AG04449 (cell line): ENCODE data around the gene WWC2.

Experiments used
- CTCF ChIA-PET: fragments of 350-600 bp; formaldehyde crosslinking; extraction: SDS; loops from one replicate; lab custom pipeline; 2021; ENCODE audit warnings: antibody characterized with exemption; lab: Yijun Ruan, JAX
- POLR2A ChIA-PET: fragments of 400-600, 350-600 bp; formaldehyde crosslinking; extraction: SDS; loops from one replicate; lab custom pipeline; 2020; ENCODE audit warnings: antibody characterized with exemption, inconsistent platforms; lab: Yijun Ruan, JAX
- DNase-seq: peaks from one replicate; pipeline ENCODE4 v3.0.0-alpha.2; 2010; ENCODE audit warnings: low read depth, low spot score
- H3K4me3 ChIP-seq: 2 replicates; pipeline ENCODE4 v1.5.1; 2011; ENCODE audit warnings: low read depth, mild to moderate bottlenecking, control low read depth, low read length
- CTCF ChIP-seq: IDR thresholded peaks from one replicate; pipeline ENCODE4 v1.5.1; 2011; ENCODE audit warnings: mild to moderate bottlenecking, moderate library complexity, low read length, control low read depth, inconsistent platforms; ENCODE audit not compliant: insufficient read depth; ENCODE audit errors: missing control alignments

The WWC2 gene

GRCh38 chr4:183202523-183202922 is 103.5 kb downstream of the WWC2 start:
- CTCF ChIA-PET = no interaction called here
- no peak for DNase-seq
- TF ChIP-seq CTCF = no peak
- no peak overlapping the region for H3K4me3 ChIP-seq
- POLR2A ChIA-PET = interaction anchor here (0.8 kb wide), 1 partner anchor 104 kb away, joined by 3 read pairs; the partner anchor contains the start of gene WWC2

GRCh38 chr4:183204793-183205192 is 105.7 kb downstream of the WWC2 start:
- no peak for DNase-seq
- ChIA-PET CTCF (interaction anchor here (1.1 to 2.1 kb wide), 2 partner anchors 9 to 11 kb away, joined by 3 to 5 read pairs; no protein-coding TSS in a partner anchor), POLR2A (interaction anchor here (0.6 kb wide), 1 partner anchor 24 kb away, joined by 3 read pairs; no protein-coding TSS in a partner anchor)
- H3K4me3 ChIP-seq = no peak overlapping the region
- no peak for TF ChIP-seq CTCF

- ChIA-PET POLR2A (interaction anchor here (0.6 kb wide), 1 partner anchor 25 kb away, joined by 3 read pairs; no protein-coding TSS in a partner anchor), CTCF (interaction anchor here (1.1 to 2.1 kb wide), 2 partner anchors 9 to 11 kb away, joined by 3 to 5 read pairs; no protein-coding TSS in a partner anchor)
- no peak overlapping the region for H3K4me3 ChIP-seq
- DNase-seq = no peak
- no peak for TF ChIP-seq CTCF
These were observed 106.1 kb downstream of the WWC2 start for GRCh38 chr4:183205193-183205592.

GRCh38 chr4:183205709-183206108 is 106.7 kb downstream of the WWC2 start:
- H3K4me3 ChIP-seq = no peak overlapping the region
- no peak for TF ChIP-seq CTCF
- ChIA-PET POLR2A (no interaction called here), CTCF (no interaction called here)
- no peak for DNase-seq

- DNase-seq = no peak
- no peak for TF ChIP-seq CTCF
- CTCF ChIA-PET = interaction anchor here (0.8 kb wide), 1 partner anchor 11 kb away, joined by 3 read pairs; no protein-coding TSS in a partner anchor
- POLR2A ChIA-PET = interaction anchor here (0.7 kb wide), 1 partner anchor 11 kb away, joined by 3 read pairs; no protein-coding TSS in a partner anchor
- no peak overlapping the region for H3K4me3 ChIP-seq
These were observed 112.5 kb downstream of the WWC2 start for GRCh38 chr4:183211533-183211932.

GRCh38 chr4:183213996-183214395 is 114.9 kb downstream of the WWC2 start:
- ChIA-PET POLR2A (no interaction called here), CTCF (interaction anchor here (1.1 to 1.2 kb wide), 2 partner anchors 9 to 48 kb away, joined by 3 to 5 read pairs; no protein-coding TSS in a partner anchor)
- no peak for DNase-seq
- no peak overlapping the region for H3K4me3 ChIP-seq
- no peak for TF ChIP-seq CTCF
